Liver (tissue), 9 donors: ENCODE results near the gene FBXW9. TPM values are rescaled to one million over a fixed set of nuclear protein-coding genes. Genes with fewer than 3 reads are reported as not detected.

Source experiments
- DNase-seq: peaks from one replicate; pipeline ENCODE4 v3.0.0-alpha.2; 2017; ENCODE audit warnings: low spot score
- H3K27ac ChIP-seq, 2 donors: one replicate each; pipeline ENCODE4 v1.7.0; 2013; ENCODE audit warnings: inconsistent platforms in 2 of 2, low read length in 2 of 2, control low read depth in 1 of 2, low read depth in 1 of 2, mild to moderate bottlenecking in 1 of 2
- H3K27me3 ChIP-seq, 4 donors: one replicate each; pipeline versions ENCODE4 v1.6.1 to v1.7.0; 2013; ENCODE audit warnings: low read length in 3 of 4, inconsistent platforms in 1 of 4, mild to moderate bottlenecking in 1 of 4, moderate library complexity in 1 of 4; ENCODE audit not compliant: control insufficient read depth in 4 of 4, insufficient read depth in 4 of 4
- H3K36me3 ChIP-seq, 4 donors: one replicate each; pipeline versions ENCODE4 v1.6.1 to v1.7.0; 2013; ENCODE audit warnings: low read length in 3 of 4, mild to moderate bottlenecking in 3 of 4, low read depth in 1 of 4, moderate library complexity in 1 of 4; ENCODE audit not compliant: control insufficient read depth in 4 of 4, insufficient read depth in 3 of 4
- H3K4me1 ChIP-seq, 4 donors: one replicate each; pipeline versions ENCODE4 v1.6.1 to v1.7.0; 2013; ENCODE audit warnings: low read length in 3 of 4, mild to moderate bottlenecking in 3 of 4, moderate library complexity in 1 of 4; ENCODE audit not compliant: control insufficient read depth in 4 of 4, insufficient read depth in 4 of 4
- H3K4me3 ChIP-seq, 3 donors: one replicate each; pipeline versions ENCODE4 v1.6.1 to v1.7.0; 2013; ENCODE audit warnings: low read length in 3 of 3, control low read depth in 1 of 3, low read depth in 1 of 3, mild to moderate bottlenecking in 1 of 3
- H3K9ac ChIP-seq, 2 donors: one replicate each; pipeline ENCODE4 v1.7.0; 2013; ENCODE audit warnings: low read length in 2 of 2, mild to moderate bottlenecking in 2 of 2, moderate library complexity in 2 of 2, control low read depth in 1 of 2, low read depth in 1 of 2
- H3K9me3 ChIP-seq, 4 donors: one replicate each; pipeline versions ENCODE4 v1.6.1 to v1.7.0; 2013; ENCODE audit warnings: low read length in 3 of 4; ENCODE audit not compliant: control insufficient read depth in 4 of 4
- EGR1 ChIP-seq, 2 donors: IDR thresholded peaks; 2 replicates each; pipeline ENCODE4 v1.6.1; 2016 to 2018; ENCODE audit warnings: antibody characterized with exemption in 2 of 2, low read depth in 2 of 2
- FOXA2 ChIP-seq: IDR thresholded peaks from 2 replicates; pipeline ENCODE4 v1.6.1; 2016; ENCODE audit warnings: antibody characterized with exemption
- GABPA ChIP-seq, 2 donors: IDR thresholded peaks in 1 of 2; conservative IDR thresholded peaks in 1 of 2; 2 replicates each; pipeline ENCODE4 v1.6.1; 2016; ENCODE audit warnings: antibody characterized with exemption in 2 of 2, mild to moderate bottlenecking in 1 of 2, moderate library complexity in 1 of 2
- HNF4A ChIP-seq, 2 donors: conservative IDR thresholded peaks; 2 replicates each; pipeline ENCODE4 v1.6.1; 2016; ENCODE audit warnings: antibody characterized with exemption in 2 of 2, mild to moderate bottlenecking in 2 of 2
- HNF4G ChIP-seq: IDR thresholded peaks from 2 replicates; pipeline ENCODE4 v1.6.1; 2016; ENCODE audit warnings: antibody characterized with exemption
- JUND ChIP-seq, 2 donors: IDR thresholded peaks; 2 replicates each; pipeline ENCODE4 v1.6.1; 2016; ENCODE audit warnings: antibody characterized with exemption in 2 of 2
- NR2F2 ChIP-seq: IDR thresholded peaks from 2 replicates; pipeline ENCODE4 v1.6.1; 2016; ENCODE audit warnings: antibody characterized with exemption
- RAD21 ChIP-seq, 2 donors: IDR thresholded peaks; 2 replicates each; pipeline ENCODE4 v1.6.1; 2016; ENCODE audit warnings: antibody characterized with exemption in 2 of 2, mild to moderate bottlenecking in 2 of 2
- RXRA ChIP-seq, 2 donors: IDR thresholded peaks; 2 replicates each; pipeline ENCODE4 v1.6.1; 2017 to 2018; ENCODE audit warnings: antibody characterized with exemption in 2 of 2, mild to moderate bottlenecking in 1 of 2
- SP1 ChIP-seq: IDR thresholded peaks from 2 replicates; pipeline ENCODE4 v1.6.1; 2018; ENCODE audit warnings: antibody characterized with exemption, mild to moderate bottlenecking
- TAF1 ChIP-seq: conservative IDR thresholded peaks from 2 replicates; pipeline ENCODE4 v1.6.1; 2016; ENCODE audit warnings: antibody characterized with exemption, mild to moderate bottlenecking
- YY1 ChIP-seq: IDR thresholded peaks from 2 replicates; pipeline ENCODE4 v1.6.1; 2016; ENCODE audit warnings: antibody characterized with exemption, mild to moderate bottlenecking
- WGBS: extraction: QIAGEN DNeasy Blood & Tissue Kit; methylation state at CpG from one replicate; pipeline ENCODE4 v1.1.7; 2013; 5-methylcytosine and 5-hydroxymethylcytosine counted together
- polyA plus RNA-seq, 2 donors: library from polyadenylated mRNA; stranded (reverse) in 1 of 2; unstranded in 1 of 2; fragments of 200-250 nt in 1 of 2; fragments of >200 nt in 1 of 2; fragmentation: Nextera tagmentation in 1 of 2; extraction: Ambion mirVana in 1 of 2; gene quantifications; one replicate each; pipeline versions ENCODE4 v1.2.1 to v1.2.3, GENCODE V29; 2013 to 2015
- total RNA-seq, 2 donors: library from RNA; depleted of rRNA; stranded (reverse); fragments of >200 nt; gene quantifications; one replicate each; pipeline ENCODE4 v1.2.3, GENCODE V29; 2014
- TF ChIP-seq, protein P1 (sequence below): IDR thresholded peaks from 2 replicates; pipeline ENCODE4 v1.6.1; 2016; ENCODE audit warnings: antibody characterized with exemption
- TF ChIP-seq, protein P2 (sequence below): IDR thresholded peaks from 2 replicates; pipeline ENCODE4 v1.6.1; 2016; ENCODE audit warnings: antibody characterized with exemption
- TF ChIP-seq, protein P3 (sequence below): fragments of 150-350 bp; IDR thresholded peaks from 2 replicates; pipeline ENCODE4 v1.5.1; 2017; ENCODE audit warnings: improper control_type of control experiment, low read depth, low read length; ENCODE audit not compliant: missing input control
- TF ChIP-seq, protein P4 (sequence below): IDR thresholded peaks from 2 replicates; pipeline ENCODE4 v1.6.1; 2016; ENCODE audit warnings: antibody characterized with exemption, mild to moderate bottlenecking
- TF ChIP-seq, protein P5 (sequence below): IDR thresholded peaks from 2 replicates; pipeline ENCODE4 v1.6.1; 2016; ENCODE audit warnings: antibody characterized with exemption
- donor health status: healthy.
- donor health status: healthy.
- donor health status: healthy.
- donor health status: healthy.
- donor health status: healthy.

The FBXW9 gene
- total and polyA plus RNA-seq, 4 donors = 2.3 to 4.0 (median 3.0) TPM

DNA sequence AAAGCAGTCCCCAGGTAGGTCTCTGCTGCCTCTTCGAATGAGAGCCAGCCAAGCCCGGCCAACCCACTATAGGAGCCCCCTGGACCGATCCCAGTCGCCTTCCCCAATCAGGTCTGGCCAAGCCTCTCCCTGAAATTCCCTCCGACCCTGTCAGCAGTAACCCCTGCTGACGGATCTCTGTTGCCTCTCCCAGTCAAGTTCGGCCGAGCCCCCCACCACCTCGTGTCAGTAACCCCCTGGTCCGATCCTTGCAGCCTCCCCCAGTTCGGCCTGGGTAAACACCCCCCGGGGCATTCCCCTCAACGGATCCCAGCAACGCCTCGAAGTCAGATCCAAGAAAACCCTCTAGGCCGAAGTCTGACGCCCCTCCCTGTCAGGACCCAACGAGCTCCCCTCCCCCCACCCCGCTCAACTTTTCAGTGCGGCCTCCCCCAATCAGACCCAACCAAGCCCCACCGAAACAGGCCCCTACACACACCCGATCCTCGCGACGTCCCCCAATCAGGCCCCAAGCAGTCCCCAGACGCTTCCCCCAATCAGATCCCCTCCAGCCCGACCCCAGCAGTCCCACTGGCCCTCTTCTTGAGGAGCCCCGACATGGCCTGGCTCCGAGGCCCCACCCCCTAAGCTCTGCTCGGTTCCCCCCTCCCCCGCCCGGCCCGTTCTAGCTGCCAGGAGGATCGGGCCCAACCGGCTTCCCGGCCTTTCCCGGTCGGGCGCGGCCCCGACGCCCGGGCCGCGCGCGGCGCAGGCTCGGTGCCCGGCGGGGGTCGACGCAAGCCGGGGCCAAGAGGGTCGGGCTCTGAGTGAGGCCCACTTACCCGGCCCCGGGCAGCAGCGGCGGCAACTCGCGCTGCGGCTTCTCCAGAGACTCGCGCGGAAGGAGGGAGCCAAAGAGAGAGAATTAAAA lies 25.5 kb upstream of the FBXW9 start:
- H3K9me3 ChIP-seq = no peaks in the 10 kb centered on the region
- peaks cover 0 to 8% (median 3%) of the 10 kb centered on the region in 4 donors for H3K36me3 ChIP-seq
- no peak for TF ChIP-seq EGR1 (IDR thresholded peaks at IDR 0.05; ENCODE audit: low read depth in 2 of 2)
- TF ChIP-seq RXRA (IDR thresholded peaks at IDR 0.05) = peak in 1 of 2 donors; percentile 30
- peaks cover 6 to 42% (median 35%) of the 10 kb centered on the region in 4 donors for H3K4me1 ChIP-seq
- peak overlapping the region; percentile 45 to 79 for H3K9ac ChIP-seq
- peak overlapping the region; percentile 26 to 79 for H3K27ac ChIP-seq
- peak overlapping the region; percentile 54 to 98 (median 78) for H3K4me3 ChIP-seq
- DNase-seq = peak; percentile 71
- H3K27me3 ChIP-seq = no peaks in the 10 kb centered on the region
- under 1% methylated on average over 65 of the region's 65 CpGs for WGBS

DNA sequence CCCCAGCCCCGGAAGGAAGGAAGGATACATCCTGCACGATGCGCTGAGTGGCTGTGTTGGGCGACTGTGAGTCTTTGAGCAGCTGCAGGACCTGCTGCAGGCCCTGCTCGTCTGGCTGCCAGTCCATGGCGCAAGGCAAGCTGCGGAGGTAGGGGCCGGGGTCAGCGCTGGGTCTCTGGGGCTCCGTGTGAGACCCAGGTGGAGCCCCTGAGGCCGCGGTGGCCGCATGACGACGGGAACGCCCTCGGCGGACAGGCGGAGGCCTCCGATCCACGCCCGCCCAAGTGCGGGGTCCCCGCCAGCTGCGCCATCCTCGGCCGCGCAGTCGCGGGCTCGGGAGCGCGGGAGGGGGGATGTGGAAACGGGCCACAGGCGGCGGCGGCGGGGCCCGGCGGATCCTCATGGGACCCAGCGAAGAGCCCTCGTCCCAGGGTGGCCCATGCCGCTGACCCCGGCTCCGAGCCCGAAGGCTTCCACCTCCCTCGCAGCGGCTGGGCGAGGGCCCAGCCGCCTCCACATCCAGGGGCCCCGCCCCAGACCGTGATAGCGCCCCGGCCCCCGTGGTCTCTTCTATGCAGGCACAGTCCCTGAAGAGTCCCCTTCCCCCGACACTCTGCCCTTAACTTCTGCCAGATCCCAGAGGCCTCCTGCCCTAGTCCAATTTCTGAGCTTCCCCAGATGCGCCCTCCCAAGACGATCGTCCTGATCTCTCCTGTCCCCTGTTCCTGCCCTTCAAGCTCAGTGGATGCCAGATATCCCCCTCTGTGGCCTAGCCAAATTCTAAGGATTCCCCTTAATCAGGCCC lies 24.6 kb upstream of the FBXW9 start:
- Histone ChIP-seq H3K36me3 (peaks cover 0 to 8% (median 3%) of the 10 kb centered on the region in 4 donors), H3K27me3 (no peaks in the 10 kb centered on the region), H3K9ac (peak overlapping the region; percentile 11 to 79), H3K9me3 (no peaks in the 10 kb centered on the region), H3K4me1 (peaks cover 9 to 42% (median 37%) of the 10 kb centered on the region in 4 donors), H3K4me3 (peak overlapping the region; percentile 54 to 98 (median 78)), H3K27ac (peak overlapping the region; percentile 26 to 79)
- 11% methylated on average over 59 of the region's 59 CpGs for WGBS
- no peak for TF ChIP-seq RAD21 (IDR thresholded peaks at IDR 0.05)
- TF ChIP-seq NR2F2 = no peak
- no peak for TF ChIP-seq SP1
- TF ChIP-seq, protein P1, sequence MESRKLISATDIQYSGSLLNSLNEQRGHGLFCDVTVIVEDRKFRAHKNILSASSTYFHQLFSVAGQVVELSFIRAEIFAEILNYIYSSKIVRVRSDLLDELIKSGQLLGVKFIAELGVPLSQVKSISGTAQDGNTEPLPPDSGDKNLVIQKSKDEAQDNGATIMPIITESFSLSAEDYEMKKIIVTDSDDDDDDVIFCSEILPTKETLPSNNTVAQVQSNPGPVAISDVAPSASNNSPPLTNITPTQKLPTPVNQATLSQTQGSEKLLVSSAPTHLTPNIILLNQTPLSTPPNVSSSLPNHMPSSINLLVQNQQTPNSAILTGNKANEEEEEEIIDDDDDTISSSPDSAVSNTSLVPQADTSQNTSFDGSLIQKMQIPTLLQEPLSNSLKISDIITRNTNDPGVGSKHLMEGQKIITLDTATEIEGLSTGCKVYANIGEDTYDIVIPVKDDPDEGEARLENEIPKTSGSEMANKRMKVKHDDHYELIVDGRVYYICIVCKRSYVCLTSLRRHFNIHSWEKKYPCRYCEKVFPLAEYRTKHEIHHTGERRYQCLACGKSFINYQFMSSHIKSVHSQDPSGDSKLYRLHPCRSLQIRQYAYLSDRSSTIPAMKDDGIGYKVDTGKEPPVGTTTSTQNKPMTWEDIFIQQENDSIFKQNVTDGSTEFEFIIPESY = no peak
- TF ChIP-seq EGR1 (IDR thresholded peaks at IDR 0.05; ENCODE audit: low read depth in 2 of 2) = no peak
- TF ChIP-seq TAF1 = no peak
- TF ChIP-seq, protein P2, sequence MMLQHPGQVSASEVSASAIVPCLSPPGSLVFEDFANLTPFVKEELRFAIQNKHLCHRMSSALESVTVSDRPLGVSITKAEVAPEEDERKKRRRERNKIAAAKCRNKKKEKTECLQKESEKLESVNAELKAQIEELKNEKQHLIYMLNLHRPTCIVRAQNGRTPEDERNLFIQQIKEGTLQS = no peak
- TF ChIP-seq, protein P3, sequence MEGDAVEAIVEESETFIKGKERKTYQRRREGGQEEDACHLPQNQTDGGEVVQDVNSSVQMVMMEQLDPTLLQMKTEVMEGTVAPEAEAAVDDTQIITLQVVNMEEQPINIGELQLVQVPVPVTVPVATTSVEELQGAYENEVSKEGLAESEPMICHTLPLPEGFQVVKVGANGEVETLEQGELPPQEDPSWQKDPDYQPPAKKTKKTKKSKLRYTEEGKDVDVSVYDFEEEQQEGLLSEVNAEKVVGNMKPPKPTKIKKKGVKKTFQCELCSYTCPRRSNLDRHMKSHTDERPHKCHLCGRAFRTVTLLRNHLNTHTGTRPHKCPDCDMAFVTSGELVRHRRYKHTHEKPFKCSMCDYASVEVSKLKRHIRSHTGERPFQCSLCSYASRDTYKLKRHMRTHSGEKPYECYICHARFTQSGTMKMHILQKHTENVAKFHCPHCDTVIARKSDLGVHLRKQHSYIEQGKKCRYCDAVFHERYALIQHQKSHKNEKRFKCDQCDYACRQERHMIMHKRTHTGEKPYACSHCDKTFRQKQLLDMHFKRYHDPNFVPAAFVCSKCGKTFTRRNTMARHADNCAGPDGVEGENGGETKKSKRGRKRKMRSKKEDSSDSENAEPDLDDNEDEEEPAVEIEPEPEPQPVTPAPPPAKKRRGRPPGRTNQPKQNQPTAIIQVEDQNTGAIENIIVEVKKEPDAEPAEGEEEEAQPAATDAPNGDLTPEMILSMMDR = no peak
- no peak for TF ChIP-seq JUND (IDR thresholded peaks at IDR 0.05)
- TF ChIP-seq HNF4G = no peak
- no peak for TF ChIP-seq YY1
- TF ChIP-seq, protein P4, sequence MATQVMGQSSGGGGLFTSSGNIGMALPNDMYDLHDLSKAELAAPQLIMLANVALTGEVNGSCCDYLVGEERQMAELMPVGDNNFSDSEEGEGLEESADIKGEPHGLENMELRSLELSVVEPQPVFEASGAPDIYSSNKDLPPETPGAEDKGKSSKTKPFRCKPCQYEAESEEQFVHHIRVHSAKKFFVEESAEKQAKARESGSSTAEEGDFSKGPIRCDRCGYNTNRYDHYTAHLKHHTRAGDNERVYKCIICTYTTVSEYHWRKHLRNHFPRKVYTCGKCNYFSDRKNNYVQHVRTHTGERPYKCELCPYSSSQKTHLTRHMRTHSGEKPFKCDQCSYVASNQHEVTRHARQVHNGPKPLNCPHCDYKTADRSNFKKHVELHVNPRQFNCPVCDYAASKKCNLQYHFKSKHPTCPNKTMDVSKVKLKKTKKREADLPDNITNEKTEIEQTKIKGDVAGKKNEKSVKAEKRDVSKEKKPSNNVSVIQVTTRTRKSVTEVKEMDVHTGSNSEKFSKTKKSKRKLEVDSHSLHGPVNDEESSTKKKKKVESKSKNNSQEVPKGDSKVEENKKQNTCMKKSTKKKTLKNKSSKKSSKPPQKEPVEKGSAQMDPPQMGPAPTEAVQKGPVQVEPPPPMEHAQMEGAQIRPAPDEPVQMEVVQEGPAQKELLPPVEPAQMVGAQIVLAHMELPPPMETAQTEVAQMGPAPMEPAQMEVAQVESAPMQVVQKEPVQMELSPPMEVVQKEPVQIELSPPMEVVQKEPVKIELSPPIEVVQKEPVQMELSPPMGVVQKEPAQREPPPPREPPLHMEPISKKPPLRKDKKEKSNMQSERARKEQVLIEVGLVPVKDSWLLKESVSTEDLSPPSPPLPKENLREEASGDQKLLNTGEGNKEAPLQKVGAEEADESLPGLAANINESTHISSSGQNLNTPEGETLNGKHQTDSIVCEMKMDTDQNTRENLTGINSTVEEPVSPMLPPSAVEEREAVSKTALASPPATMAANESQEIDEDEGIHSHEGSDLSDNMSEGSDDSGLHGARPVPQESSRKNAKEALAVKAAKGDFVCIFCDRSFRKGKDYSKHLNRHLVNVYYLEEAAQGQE = no peak
- TF ChIP-seq, protein P5, sequence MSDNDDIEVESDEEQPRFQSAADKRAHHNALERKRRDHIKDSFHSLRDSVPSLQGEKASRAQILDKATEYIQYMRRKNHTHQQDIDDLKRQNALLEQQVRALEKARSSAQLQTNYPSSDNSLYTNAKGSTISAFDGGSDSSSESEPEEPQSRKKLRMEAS = no peak
- TF ChIP-seq HNF4A (conservative IDR thresholded peaks at IDR 0.05) = no peak
- TF ChIP-seq FOXA2 = no peak
- TF ChIP-seq RXRA (IDR thresholded peaks at IDR 0.05) = no peak
- no peak for TF ChIP-seq GABPA (IDR thresholded peaks at IDR 0.05 in 1 of 2, conservative IDR thresholded peaks at IDR 0.05 in 1 of 2)
- peak; percentile 50 for DNase-seq
